ENCODE measurements around the gene ONECUT3.

DNA sequence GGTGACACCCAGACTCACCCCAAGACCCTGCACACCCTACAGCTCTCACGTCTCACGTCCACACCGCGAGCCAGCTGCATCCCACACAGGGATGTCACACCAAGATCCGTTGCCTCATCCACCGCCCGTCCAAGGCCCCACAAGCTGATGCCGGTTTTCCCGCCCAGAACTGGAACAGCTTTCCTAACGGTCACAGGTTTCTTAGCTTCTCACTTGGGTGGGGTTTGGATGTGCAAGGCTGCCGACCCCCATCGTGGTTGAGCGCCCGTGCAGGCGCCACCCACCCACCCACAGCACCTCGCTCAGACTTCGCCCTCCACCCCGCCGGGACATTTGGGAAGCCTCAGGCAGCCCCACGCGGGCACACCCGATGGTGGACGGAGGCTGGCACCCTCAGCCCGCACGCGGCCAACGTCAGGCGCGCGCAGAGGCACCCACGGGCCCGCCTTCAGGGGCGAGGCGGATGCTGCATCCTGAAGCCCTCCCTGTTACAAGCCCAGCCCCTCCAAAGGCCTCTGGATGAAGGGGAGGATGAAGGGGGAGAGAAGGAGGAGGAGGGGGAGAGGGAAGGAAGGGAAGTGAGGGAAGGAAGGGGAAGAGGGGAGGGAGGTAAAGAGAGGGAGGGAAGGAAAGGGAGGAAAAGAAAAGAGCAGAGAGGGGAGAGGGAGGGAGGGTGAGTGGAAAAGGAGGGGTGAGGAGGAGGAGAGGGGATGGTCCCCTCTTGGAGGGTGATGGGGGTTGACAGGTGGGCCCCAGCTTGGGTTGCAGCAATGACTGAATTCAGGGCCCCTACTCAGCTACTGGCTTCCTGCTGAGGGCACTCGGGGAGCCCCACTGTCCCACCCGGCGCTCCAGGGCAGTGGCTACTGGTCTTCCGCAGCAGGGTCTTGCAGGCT, 12.8 kb downstream of the ONECUT3 start:
- TF ChIP-seq POLR2A (IDR thresholded peaks at IDR 0.05): no peak
- TF ChIP-seq, protein P1, sequence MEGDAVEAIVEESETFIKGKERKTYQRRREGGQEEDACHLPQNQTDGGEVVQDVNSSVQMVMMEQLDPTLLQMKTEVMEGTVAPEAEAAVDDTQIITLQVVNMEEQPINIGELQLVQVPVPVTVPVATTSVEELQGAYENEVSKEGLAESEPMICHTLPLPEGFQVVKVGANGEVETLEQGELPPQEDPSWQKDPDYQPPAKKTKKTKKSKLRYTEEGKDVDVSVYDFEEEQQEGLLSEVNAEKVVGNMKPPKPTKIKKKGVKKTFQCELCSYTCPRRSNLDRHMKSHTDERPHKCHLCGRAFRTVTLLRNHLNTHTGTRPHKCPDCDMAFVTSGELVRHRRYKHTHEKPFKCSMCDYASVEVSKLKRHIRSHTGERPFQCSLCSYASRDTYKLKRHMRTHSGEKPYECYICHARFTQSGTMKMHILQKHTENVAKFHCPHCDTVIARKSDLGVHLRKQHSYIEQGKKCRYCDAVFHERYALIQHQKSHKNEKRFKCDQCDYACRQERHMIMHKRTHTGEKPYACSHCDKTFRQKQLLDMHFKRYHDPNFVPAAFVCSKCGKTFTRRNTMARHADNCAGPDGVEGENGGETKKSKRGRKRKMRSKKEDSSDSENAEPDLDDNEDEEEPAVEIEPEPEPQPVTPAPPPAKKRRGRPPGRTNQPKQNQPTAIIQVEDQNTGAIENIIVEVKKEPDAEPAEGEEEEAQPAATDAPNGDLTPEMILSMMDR (IDR thresholded peaks at IDR 0.05): no peak
